Esophagus muscularis mucosa (tissue), 4 donors: ENCODE data around the gene NCKAP5. TPM values are rescaled to one million over a fixed set of nuclear protein-coding genes. Genes with fewer than 3 reads are reported as not detected.

Experiments
- DNase-seq: peaks from one replicate; pipeline ENCODE4 v3.0.0-alpha.2; 2017; ENCODE audit errors: extremely low spot score
- H3K27ac ChIP-seq, 4 donors: fragments of 200-600 bp; sonication (generic); replicated peaks in 1 of 4; 1 replicate in 3 of 4; 2 replicates in 1 of 4; pipeline ENCODE4 v1.5.1; 2016 to 2019; ENCODE audit warnings: mild to moderate bottlenecking in 1 of 4
- H3K27me3 ChIP-seq, 4 donors: fragments of 200-600 bp; sonication (generic); one replicate each; pipeline versions ENCODE4 v1.5.1 to v1.6.0; 2016 to 2019
- H3K36me3 ChIP-seq, 4 donors: fragments of 200-600 bp; sonication (generic); one replicate each; pipeline ENCODE4 v1.5.1; 2016 to 2019
- H3K4me1 ChIP-seq, 4 donors: fragments of 200-600 bp; sonication (generic); one replicate each; pipeline ENCODE4 v1.5.1; 2016 to 2019
- H3K4me3 ChIP-seq, 4 donors: fragments of 200-600 bp; sonication (generic); 1 replicate in 2 of 4; 2 replicates in 2 of 4; pipeline ENCODE4 v1.5.1; 2016 to 2019; ENCODE audit warnings: mild to moderate bottlenecking in 4 of 4, moderate library complexity in 1 of 4
- H3K9me3 ChIP-seq, 4 donors: fragments of 200-600 bp; sonication (generic); 1 replicate in 3 of 4; 2 replicates in 1 of 4; pipeline ENCODE4 v1.5.1; 2016 to 2019
- EP300 ChIP-seq: sonication (generic); formaldehyde crosslinking; IDR thresholded peaks from one replicate; pipeline ENCODE4 v1.6.1; 2017; ENCODE audit warnings: antibody characterized with exemption
- POLR2A ChIP-seq: fragments of 450-650 bp; IDR thresholded peaks from one replicate; pipeline ENCODE4 v1.6.1; 2017; ENCODE audit warnings: antibody characterized with exemption, moderate library complexity, mild to moderate bottlenecking, low read depth
- POLR2AphosphoS5 ChIP-seq, 2 donors: sonication (generic); formaldehyde crosslinking; IDR thresholded peaks; one replicate each; pipeline ENCODE4 v1.6.1; 2017; ENCODE audit warnings: antibody characterized with exemption in 2 of 2
- WGBS: methylation state at CpG from one replicate; pipeline ENCODE4 v1.1.5; 2018; 5-methylcytosine and 5-hydroxymethylcytosine counted together
- intact Hi-C: fragments of 100-400 bp; cut with DNase I; formaldehyde crosslinking; loops from one replicate; pipeline ENCODE4 v1.15.1; 2023
- total RNA-seq, 4 donors: library from RNA; depleted of rRNA; stranded (reverse); fragments of >200 nt; gene quantifications; one replicate each; pipeline versions ENCODE4 v1.1.0 to v1.2.1, GENCODE V29; 2016
- TF ChIP-seq, protein P1 (sequence below), 3 experiments: fragments of 200-600 bp in 2 of 3; fragments of 450-650 bp in 1 of 3; sonication (generic) in 2 of 3; IDR thresholded peaks; one replicate each; pipeline ENCODE4 v1.5.1; 2017 to 2019; ENCODE audit warnings: antibody characterized with exemption in 3 of 3, mild to moderate bottlenecking in 2 of 3, moderate library complexity in 1 of 3

The NCKAP5 gene
- total RNA-seq, 4 donors from 2014 or later = 0.33 to 1.8 (median 1.0) TPM

DNA sequence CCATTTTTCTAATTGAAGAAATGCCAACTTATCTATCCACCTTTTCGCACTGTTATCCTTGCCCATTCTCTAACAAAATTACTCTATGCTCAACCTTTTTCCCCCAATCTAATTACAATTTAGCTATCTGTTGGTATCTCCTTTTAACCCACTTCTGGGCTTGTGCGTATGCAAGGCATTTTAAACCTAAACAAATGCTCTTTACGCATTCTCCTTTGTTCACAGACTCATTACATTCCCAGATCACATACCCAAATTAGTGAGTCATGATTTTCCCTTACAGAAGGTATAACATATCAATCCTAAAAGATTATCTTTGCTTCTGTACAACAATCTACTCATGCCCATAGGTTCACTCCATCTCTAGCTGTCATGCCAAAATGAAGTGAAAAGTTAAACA is 826.5 kb downstream of the NCKAP5 start:
- no peak overlapping the region for H3K27ac ChIP-seq
- no peak for DNase-seq
- H3K4me3 ChIP-seq = no peak overlapping the region
- TF ChIP-seq POLR2AphosphoS5 (IDR thresholded peaks at IDR 0.05) = no peak
- TF ChIP-seq POLR2A = no peak
- no peak for TF ChIP-seq EP300
- WGBS = 91% methylated on average over 3 of the region's 3 CpGs
- intact Hi-C loops = no loop called here
- no peaks in the 10 kb centered on the region for H3K36me3 ChIP-seq
- no peaks in the 10 kb centered on the region for H3K27me3 ChIP-seq
- H3K9me3 ChIP-seq = peaks cover 0 to 12% (median 3%) of the 10 kb centered on the region in 4 donors
- no peaks in the 10 kb centered on the region for H3K4me1 ChIP-seq

DNA sequence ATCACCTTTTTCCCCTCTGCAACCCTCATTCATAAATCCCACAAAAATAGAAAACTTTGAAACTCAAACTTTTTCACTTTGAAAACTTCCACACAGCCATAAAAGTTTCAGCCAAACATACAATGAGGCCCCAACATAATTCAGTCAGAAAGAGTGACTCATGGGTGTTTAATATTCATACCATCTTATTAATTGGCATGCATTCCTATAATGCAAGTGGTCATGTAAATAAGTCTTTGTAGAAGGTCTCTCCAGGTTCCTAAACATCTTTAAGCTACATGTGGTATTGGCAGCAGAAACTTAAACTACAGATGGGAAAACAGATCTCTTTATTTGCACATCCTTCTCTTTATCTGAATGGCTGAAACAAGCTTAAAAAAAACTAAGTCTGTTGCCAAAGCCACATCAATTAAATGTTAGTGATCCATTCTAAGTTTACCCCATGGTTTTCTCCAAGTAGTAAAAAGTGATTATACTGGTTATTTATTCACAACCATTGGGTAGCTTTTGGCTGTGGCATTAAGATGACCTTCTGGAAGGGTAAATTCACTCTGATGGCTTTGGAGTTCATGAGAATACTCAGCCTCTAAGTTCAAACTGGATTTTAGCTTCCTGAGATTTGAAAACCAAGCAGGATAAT is 828.1 kb downstream of the NCKAP5 start:
- TF ChIP-seq, protein P1, sequence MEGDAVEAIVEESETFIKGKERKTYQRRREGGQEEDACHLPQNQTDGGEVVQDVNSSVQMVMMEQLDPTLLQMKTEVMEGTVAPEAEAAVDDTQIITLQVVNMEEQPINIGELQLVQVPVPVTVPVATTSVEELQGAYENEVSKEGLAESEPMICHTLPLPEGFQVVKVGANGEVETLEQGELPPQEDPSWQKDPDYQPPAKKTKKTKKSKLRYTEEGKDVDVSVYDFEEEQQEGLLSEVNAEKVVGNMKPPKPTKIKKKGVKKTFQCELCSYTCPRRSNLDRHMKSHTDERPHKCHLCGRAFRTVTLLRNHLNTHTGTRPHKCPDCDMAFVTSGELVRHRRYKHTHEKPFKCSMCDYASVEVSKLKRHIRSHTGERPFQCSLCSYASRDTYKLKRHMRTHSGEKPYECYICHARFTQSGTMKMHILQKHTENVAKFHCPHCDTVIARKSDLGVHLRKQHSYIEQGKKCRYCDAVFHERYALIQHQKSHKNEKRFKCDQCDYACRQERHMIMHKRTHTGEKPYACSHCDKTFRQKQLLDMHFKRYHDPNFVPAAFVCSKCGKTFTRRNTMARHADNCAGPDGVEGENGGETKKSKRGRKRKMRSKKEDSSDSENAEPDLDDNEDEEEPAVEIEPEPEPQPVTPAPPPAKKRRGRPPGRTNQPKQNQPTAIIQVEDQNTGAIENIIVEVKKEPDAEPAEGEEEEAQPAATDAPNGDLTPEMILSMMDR (IDR thresholded peaks at IDR 0.05) = no peak
- TF ChIP-seq POLR2AphosphoS5 (IDR thresholded peaks at IDR 0.05) (no peak), POLR2A (no peak), EP300 (no peak)
- H3K4me3 ChIP-seq = no peak overlapping the region
- H3K4me1 ChIP-seq = no peaks in the 10 kb centered on the region
- H3K9me3 ChIP-seq = peaks cover 0 to 12% (median under 1%) of the 10 kb centered on the region in 4 donors
- H3K27ac ChIP-seq = no peak overlapping the region
- intact Hi-C loops = no loop called here
- H3K36me3 ChIP-seq = no peaks in the 10 kb centered on the region
- no peak for DNase-seq
- H3K27me3 ChIP-seq = no peaks in the 10 kb centered on the region

DNA sequence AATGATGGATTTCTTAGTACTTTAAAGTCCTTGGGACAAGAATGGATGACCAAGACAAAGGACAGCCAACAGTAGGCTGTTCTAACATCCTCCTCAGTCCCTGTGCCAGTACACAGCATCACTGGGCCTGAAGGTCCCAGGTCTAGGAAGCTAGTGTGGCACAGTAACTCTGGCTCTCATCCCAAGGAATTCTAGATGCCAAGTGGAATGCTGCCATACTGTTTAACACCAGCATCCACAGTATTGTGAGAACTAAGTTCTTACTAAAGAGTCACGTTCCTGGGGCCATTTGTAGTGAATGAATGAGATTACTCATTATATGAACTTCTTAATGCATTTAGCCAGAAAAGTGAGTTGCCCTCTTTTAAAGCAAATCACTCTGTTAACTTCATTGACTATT is 830.0 kb downstream of the NCKAP5 start:
- peak; percentile 26 for DNase-seq
- no peaks in the 10 kb centered on the region for H3K27me3 ChIP-seq
- H3K4me3 ChIP-seq = no peak overlapping the region
- H3K9me3 ChIP-seq = no peaks in the 10 kb centered on the region
- H3K27ac ChIP-seq = no peak overlapping the region
- 92% methylated on average over 1 of the region's 1 CpG for WGBS
- no peak for TF ChIP-seq POLR2AphosphoS5 (IDR thresholded peaks at IDR 0.05)
- TF ChIP-seq, protein P1 (IDR thresholded peaks at IDR 0.05) = no peak
- no peak for TF ChIP-seq EP300
- TF ChIP-seq POLR2A = no peak
- H3K4me1 ChIP-seq = no peaks in the 10 kb centered on the region
- intact Hi-C loops = no loop called here
- no peaks in the 10 kb centered on the region for H3K36me3 ChIP-seq

DNA sequence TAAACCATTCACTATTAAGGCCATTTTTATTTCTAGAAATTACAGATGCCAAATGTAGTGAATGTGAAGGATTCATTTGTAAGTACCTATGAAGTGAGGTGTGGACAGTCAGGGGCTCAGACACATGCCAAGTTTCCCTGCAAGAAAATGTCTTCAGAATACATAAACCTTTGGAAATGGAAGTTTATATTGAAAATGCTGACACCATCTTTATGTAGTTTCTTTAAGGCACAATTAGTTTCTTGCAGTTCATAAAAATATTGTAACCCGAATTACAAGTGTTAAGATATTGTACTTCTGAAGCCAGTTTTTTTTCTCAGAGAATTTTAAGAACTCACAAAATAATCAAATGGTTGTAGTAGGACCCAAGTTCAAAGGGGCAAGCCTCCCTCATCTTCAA is 832.2 kb downstream of the NCKAP5 start:
- WGBS = 77% methylated on average over 1 of the region's 1 CpG
- H3K36me3 ChIP-seq = no peaks in the 10 kb centered on the region
- no peak for TF ChIP-seq EP300
- no peak for TF ChIP-seq POLR2AphosphoS5 (IDR thresholded peaks at IDR 0.05)
- TF ChIP-seq, protein P1 (IDR thresholded peaks at IDR 0.05) = no peak
- TF ChIP-seq POLR2A = no peak
- H3K27ac ChIP-seq = no peak overlapping the region
- DNase-seq = peak; percentile 53
- intact Hi-C loops = no loop called here
- no peaks in the 10 kb centered on the region for H3K4me1 ChIP-seq
- no peaks in the 10 kb centered on the region for H3K9me3 ChIP-seq
- H3K4me3 ChIP-seq = no peak overlapping the region
- H3K27me3 ChIP-seq = no peaks in the 10 kb centered on the region

DNA sequence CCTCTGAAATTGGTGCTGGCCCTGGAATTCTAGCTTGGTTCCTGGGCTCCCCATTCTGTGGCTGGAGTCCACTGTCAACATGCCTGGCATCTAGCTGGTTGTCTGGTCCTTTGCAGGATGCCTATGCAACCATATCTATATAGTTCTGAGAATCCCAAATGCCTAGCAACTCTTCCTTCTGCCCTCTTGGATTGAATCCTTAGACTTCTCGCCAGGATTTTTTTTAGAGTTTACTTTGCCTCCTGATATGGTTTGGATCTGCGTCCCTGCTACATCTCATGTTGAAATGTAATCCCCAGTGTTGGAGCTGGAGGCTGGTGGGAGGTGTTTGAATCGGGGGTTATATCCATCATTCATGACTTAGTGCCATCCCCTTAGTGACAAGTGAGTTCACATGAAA is 833.3 kb downstream of the NCKAP5 start:
- DNase-seq = peak; percentile 82
- intact Hi-C loops = no loop called here
- Histone ChIP-seq H3K36me3 (no peaks in the 10 kb centered on the region), H3K27ac (no peak overlapping the region), H3K9me3 (no peaks in the 10 kb centered on the region), H3K4me1 (no peaks in the 10 kb centered on the region), H3K4me3 (no peak overlapping the region), H3K27me3 (no peaks in the 10 kb centered on the region)
- 68% methylated on average over 3 of the region's 3 CpGs for WGBS
- TF ChIP-seq, protein P1 (IDR thresholded peaks at IDR 0.05) = no peak
- TF ChIP-seq EP300 (no peak), POLR2AphosphoS5 (IDR thresholded peaks at IDR 0.05) (no peak), POLR2A (no peak)
